Hematopoietic multipotent progenitor cell (in vitro differentiated cells): Measurements from ENCODE around the gene POU4F1. TPM values are rescaled to one million over a fixed set of nuclear protein-coding genes. Genes with fewer than 3 reads are reported as not detected.

Experiments
- DNase-seq, 3 donors: peaks; one replicate each; pipeline ENCODE4 v3.0.0-alpha.2; 2011 to 2015; ENCODE audit warnings: low read depth in 2 of 3, low spot score in 2 of 3
- total RNA-seq: library from RNA; depleted of rRNA; stranded (reverse); fragments of >200 nt; gene quantifications from one replicate; pipeline ENCODE4 v1.2.3, GENCODE V29; 2012

POU4F1 gene
- total RNA-seq, 1 donor = under 0.01 TPM

DNA sequence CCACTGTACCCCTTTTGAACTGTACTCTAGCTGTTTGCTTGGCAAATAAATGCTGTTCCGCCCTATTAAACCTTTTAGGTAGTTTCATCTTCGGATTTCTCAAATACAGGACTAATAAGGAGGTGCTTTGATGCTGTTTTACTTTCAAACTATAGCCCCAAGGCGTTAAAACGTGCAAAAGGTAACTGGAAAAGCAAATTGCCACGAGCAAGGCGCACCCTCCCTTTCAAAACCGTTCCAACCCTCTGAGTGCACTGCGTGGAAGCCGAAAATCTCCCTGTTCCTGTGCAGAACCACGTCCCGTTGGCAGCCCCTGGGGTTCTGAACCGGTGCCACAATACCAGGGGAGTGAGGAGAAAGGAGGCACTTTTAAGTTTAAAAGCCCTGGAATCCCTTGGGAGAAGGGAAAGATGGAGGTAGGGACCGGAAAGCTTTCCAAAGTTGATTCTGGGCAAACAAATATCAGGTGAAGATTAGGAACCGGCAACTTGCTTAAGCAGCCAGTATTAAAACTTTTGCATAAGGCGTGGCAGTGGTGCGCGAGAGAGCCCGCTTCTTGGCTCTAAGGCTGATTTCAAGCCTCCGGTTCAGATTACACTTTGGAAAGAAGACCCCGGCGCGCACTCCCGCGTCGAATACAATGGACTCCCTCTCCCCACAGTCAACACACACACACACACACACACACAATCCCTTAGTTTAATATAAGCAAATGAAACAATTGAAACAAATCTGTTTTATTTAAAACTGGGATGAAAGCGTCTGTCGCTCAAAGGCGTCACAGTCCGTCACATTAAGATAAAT, 9.5 kb downstream of the POU4F1 start:
- peak in 1 of 3 donors; percentile 24 for DNase-seq

- no peak for DNase-seq
Measured at GRCh38 chr13:78593129-78593528, 10.2 kb downstream of the POU4F1 start.

GRCh38 chr13:78592584-78592983, 10.8 kb downstream of the POU4F1 start:
- DNase-seq = no peak

DNA sequence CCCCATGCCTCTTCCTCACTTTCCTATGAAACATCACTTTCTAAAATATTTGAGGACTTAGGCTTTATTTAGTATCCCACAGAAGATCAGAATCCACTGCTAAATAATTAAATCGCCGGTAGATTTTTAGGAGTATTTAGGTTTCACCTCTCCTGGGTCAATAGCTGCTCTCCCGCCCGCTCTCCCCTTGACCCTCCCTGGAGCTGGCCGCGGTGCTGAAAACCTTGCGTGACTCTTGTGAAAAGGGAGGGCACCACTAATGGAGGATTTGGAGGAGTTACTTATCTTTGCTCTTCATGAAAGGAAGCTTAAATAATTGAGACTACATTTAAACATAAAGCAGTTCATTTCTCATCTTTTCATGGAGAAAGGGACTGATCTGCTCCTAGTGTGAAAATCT, 14.1 kb downstream of the POU4F1 start:
- peak in 2 of 3 donors; percentile 43 to 62 for DNase-seq

DNA sequence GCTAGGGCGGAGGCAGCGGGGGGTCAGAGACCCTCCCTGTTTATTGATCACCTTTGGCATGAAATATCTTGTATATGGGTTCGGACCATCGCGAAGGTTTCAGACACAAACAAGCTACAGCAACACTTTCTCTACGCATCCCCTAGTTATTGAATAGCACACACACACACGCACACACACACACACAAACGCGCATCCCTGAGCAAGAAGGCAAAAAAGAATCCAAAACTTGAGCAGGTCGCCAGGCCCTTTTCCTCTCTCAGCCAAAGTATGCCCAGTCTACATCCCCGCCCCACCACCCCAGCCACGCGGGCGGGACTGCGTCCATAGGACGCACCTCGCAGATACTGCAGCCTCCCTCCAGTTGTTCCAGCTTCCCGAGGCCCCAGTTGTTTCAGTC, 16.0 kb downstream of the POU4F1 start:
- no peak for DNase-seq

DNA sequence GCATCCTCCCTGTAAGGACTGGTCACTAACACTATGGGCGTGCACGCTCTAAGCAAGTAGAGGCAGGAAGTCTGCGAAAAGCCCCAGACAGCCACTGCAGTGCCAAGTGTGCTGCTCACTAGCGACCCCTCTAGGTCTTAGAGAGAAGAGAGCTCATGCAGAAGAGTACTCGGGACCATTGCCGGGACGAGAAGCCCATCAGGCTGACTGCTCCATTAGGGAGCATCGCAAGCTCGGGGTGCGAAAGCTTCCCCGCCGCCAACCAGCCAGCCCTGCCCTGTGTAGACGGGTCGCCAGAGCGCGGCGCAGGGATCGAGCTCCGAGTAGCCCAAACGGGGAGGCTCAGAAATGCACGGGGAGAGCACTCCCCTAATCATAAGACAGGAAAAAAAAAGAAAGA, 16.6 kb downstream of the POU4F1 start:
- DNase-seq = peak in 1 of 3 donors; percentile 41

GRCh38 chr13:78576261-78576660, 27.1 kb downstream of the POU4F1 start:
- DNase-seq = no peak

DNA sequence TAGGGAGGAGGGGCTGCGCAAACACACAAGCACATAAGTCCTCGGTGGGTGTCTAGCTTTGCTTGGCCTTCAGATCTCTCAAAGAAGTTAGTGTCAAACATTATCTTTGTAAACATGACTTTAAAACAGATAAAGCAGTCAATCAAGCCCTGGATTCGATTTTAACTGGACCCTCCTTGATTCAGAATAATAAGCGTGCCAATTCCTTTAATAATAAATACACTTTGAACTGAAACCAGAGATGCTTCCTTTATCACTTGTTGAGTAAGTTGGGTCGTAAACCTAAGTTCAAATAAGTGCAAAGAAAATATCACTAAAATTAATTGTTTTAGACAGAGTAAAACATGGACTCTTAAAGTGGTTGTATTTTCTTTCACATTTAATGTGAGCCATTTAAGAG, 30.9 kb downstream of the POU4F1 start:
- no peak for DNase-seq

DNA sequence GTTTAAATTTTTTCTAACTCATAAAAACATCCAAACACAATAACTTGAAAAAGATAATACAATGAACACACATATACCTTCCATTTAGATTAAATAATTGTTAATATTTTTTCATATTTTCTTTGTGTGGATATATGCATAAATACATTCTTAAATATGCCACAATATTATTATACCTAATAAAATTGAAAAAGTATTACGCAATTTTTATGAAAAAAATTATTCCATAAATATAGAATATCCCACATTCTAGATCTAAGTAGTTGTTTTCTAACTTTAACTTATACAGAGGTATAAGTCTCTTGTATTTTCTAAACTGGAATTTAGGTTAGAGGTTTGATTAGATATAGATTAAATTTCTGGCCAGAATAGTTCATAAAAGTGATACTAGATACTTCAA, 34.3 kb downstream of the POU4F1 start:
- DNase-seq = no peak

GRCh38 chr13:78566631-78567030, 36.7 kb downstream of the POU4F1 start:
- DNase-seq = no peak

DNA sequence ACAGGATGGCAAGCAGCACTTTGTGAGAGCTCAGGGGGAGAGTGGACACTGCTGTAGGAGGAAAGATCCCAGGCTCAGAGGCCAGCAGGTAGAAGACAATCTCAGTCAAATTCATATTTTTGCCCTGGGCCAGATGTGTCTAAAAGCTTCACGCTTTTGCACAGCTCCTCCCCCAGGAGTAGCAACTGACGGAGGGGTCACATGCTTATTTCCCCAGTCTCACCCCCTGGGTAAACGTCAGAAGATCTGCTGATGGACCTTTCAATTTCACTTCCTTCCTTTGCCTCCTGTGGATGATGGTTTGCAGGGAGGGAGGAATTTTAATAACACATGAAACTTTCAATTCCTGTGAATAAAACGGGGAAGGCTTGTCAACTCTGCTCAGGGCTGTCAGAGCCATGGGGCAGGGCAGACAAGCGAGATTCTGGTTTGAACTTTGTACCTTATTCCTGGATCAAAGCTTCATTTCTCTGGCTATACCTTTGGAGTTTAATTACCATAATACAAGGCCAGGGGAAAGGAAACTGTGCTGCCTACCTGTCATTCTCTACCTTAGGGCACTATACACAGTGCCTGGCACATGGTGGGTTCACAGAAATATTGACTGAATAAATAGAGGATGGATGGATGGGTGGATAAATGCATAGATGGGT, 41.0 kb downstream of the POU4F1 start:
- no peak for DNase-seq

Other genes starting within 250 kb of the POU4F1 start
- gene OBI1, start 55.6 kb upstream of the POU4F1 start, total RNA-seq = 3.8 TPM